Endothelial cell (in vitro differentiated cells): ENCODE results near the gene EEPD1. TPM values are rescaled to one million over a fixed set of nuclear protein-coding genes. Genes with fewer than 3 reads are reported as not detected.

Experiments used
- DNase-seq: peaks from one replicate; pipeline ENCODE4 v3.0.0; 2021; ENCODE audit warnings: low spot score
- H3K27ac Mint-ChIP-seq: one replicate; pipeline ENCODE4 v1.8.0; 2021; ENCODE audit warnings: mixed read lengths, inconsistent platforms; ENCODE audit not compliant: unreplicated experiment
- H3K27me3 Mint-ChIP-seq: one replicate; pipeline ENCODE4 v1.8.0; 2021; ENCODE audit warnings: mild to moderate bottlenecking, moderate library complexity, mixed read lengths, inconsistent platforms; ENCODE audit not compliant: unreplicated experiment
- H3K36me3 Mint-ChIP-seq: one replicate; pipeline ENCODE4 v1.8.0; 2021; ENCODE audit warnings: mild to moderate bottlenecking, low read depth, mixed read lengths, inconsistent platforms; ENCODE audit not compliant: unreplicated experiment
- H3K4me1 Mint-ChIP-seq: one replicate; pipeline ENCODE4 v1.8.0; 2021; ENCODE audit warnings: mild to moderate bottlenecking, mixed read lengths, inconsistent platforms; ENCODE audit not compliant: unreplicated experiment
- H3K4me3 Mint-ChIP-seq: one replicate; pipeline ENCODE4 v1.8.0; 2021; ENCODE audit warnings: mild to moderate bottlenecking, mixed read lengths, inconsistent platforms; ENCODE audit not compliant: unreplicated experiment
- H3K9me3 Mint-ChIP-seq: one replicate; pipeline ENCODE4 v1.8.0; 2021; ENCODE audit warnings: mixed read lengths, inconsistent platforms; ENCODE audit not compliant: unreplicated experiment
- CTCF ChIP-seq: fragments of 200-600 bp; sonication (generic); IDR thresholded peaks from one replicate; pipeline ENCODE4 v1.5.0; 2021; ENCODE audit warnings: antibody characterized with exemption; ENCODE audit not compliant: unreplicated experiment
- total RNA-seq: library from RNA; stranded (reverse); fragmentation: NEBNext Ultra II Directional; extraction: Animal tissue kit (Norgen Biotek cat#: 25700); gene quantifications from one replicate; pipeline ENCODE4 v1.2.1, GENCODE V29; 2021; ENCODE audit not compliant: unreplicated experiment

Gene EEPD1
- total RNA-seq, 1 donor from 2014 or later = 12.6 TPM

- no peak for DNase-seq
- no peaks in the 10 kb centered on the region for H3K9me3 Mint-ChIP-seq
- H3K27me3 Mint-ChIP-seq = peaks cover 2% of the 10 kb centered on the region
- H3K27ac Mint-ChIP-seq = no peak overlapping the region
- H3K4me3 Mint-ChIP-seq = no peak overlapping the region
- H3K4me1 Mint-ChIP-seq = peaks cover 2% of the 10 kb centered on the region
- H3K36me3 Mint-ChIP-seq = no peaks in the 10 kb centered on the region
- no peak for TF ChIP-seq CTCF
Measured at GRCh38 chr7:36185756-36186155, 32.7 kb downstream of the EEPD1 start.

GRCh38 chr7:36186359-36187121 lies 33.5 kb downstream of the EEPD1 start:
- Mint-ChIP-seq H3K9me3 (no peaks in the 10 kb centered on the region), H3K27ac (no peak overlapping the region)
- TF ChIP-seq CTCF = no peak

GRCh38 chr7:36188266-36188665 lies 35.2 kb downstream of the EEPD1 start:
- peaks cover 6% of the 10 kb centered on the region for H3K4me1 Mint-ChIP-seq

More at GRCh38 chr7:36186359-36187121, 33.5 kb downstream of the EEPD1 start:
- Mint-ChIP-seq H3K4me3 (no peak overlapping the region), H3K36me3 (no peaks in the 10 kb centered on the region), H3K27me3 (no peaks in the 10 kb centered on the region), H3K4me1 (peaks cover 2% of the 10 kb centered on the region)
- DNase-seq = no peak

GRCh38 chr7:36188906-36189305 lies 35.9 kb downstream of the EEPD1 start:
- Mint-ChIP-seq H3K4me1 (peaks cover 6% of the 10 kb centered on the region), H3K9me3 (no peaks in the 10 kb centered on the region), H3K4me3 (no peak overlapping the region), H3K36me3 (no peaks in the 10 kb centered on the region), H3K27me3 (no peaks in the 10 kb centered on the region), H3K27ac (no peak overlapping the region)
- no peak for TF ChIP-seq CTCF
- no peak for DNase-seq

More at GRCh38 chr7:36188266-36188665, 35.2 kb downstream of the EEPD1 start:
- Mint-ChIP-seq H3K27me3 (no peaks in the 10 kb centered on the region), H3K36me3 (no peaks in the 10 kb centered on the region), H3K27ac (no peak overlapping the region), H3K4me3 (no peak overlapping the region), H3K9me3 (no peaks in the 10 kb centered on the region)
- DNase-seq = no peak
- TF ChIP-seq CTCF = no peak
